GM19468 (cell line): Measurements from ENCODE around the gene DPF3.

Experiments used
- ATAC-seq: cut with Tn5 transposase; IDR thresholded peaks from one replicate; pipeline ENCODE4 v1.9.1; 2021; ENCODE audit warnings: mild to moderate bottlenecking, moderate library complexity, moderate number of reproducible peaks; ENCODE audit not compliant: unreplicated experiment; ENCODE audit errors: extremely low read depth

DPF3 gene

GRCh38 chr14:72664651-72665050 lies 229.2 kb downstream of the DPF3 start:
- ATAC-seq = no peak

- ATAC-seq = no peak
Observed at GRCh38 chr14:72663956-72664650, 229.8 kb downstream of the DPF3 start.

- no peak for ATAC-seq
Observed at GRCh38 chr14:72663076-72663487, 230.8 kb downstream of the DPF3 start.

GRCh38 chr14:72662214-72662613 lies 231.7 kb downstream of the DPF3 start:
- no peak for ATAC-seq

- ATAC-seq = no peak
Observed at GRCh38 chr14:72657214-72657921, 236.5 kb downstream of the DPF3 start.

GRCh38 chr14:72653026-72653425 lies 240.9 kb downstream of the DPF3 start:
- no peak for ATAC-seq

- ATAC-seq = no peak
Observed at GRCh38 chr14:72652179-72652578, 241.7 kb downstream of the DPF3 start.

GRCh38 chr14:72651714-72652113 lies 242.2 kb downstream of the DPF3 start:
- ATAC-seq = no peak

- no peak for ATAC-seq
Observed at GRCh38 chr14:72651081-72651480, 242.8 kb downstream of the DPF3 start.

- no peak for ATAC-seq
Observed at GRCh38 chr14:72649603-72650227, 244.2 kb downstream of the DPF3 start.

GRCh38 chr14:72647782-72648181 lies 246.1 kb downstream of the DPF3 start:
- no peak for ATAC-seq

- ATAC-seq = no peak
Observed at GRCh38 chr14:72646861-72647528, 246.9 kb downstream of the DPF3 start.

- ATAC-seq = no peak
Observed at GRCh38 chr14:72645706-72646105, 248.2 kb downstream of the DPF3 start.

GRCh38 chr14:72644758-72645489 lies 249.0 kb downstream of the DPF3 start:
- ATAC-seq = no peak

GRCh38 chr14:72644038-72644437 lies 249.9 kb downstream of the DPF3 start:
- ATAC-seq = no peak

- no peak for ATAC-seq
Observed at GRCh38 chr14:72643317-72643801, 250.5 kb downstream of the DPF3 start.

GRCh38 chr14:72640911-72641485 lies 252.9 kb downstream of the DPF3 start:
- ATAC-seq = no peak

- no peak for ATAC-seq
Observed at GRCh38 chr14:72638021-72638420, 255.9 kb downstream of the DPF3 start.

GRCh38 chr14:72636871-72637270 lies 257.0 kb downstream of the DPF3 start:
- ATAC-seq = no peak

- ATAC-seq = no peak
Observed at GRCh38 chr14:72636094-72636493, 257.8 kb downstream of the DPF3 start.
